NCI-H748 (cell line): ENCODE data around the gene MCRIP1.

ENCODE experiments used
- DNase-seq: peaks from one replicate; lab custom pipeline; 2025; ENCODE audit not compliant: unreplicated experiment; lab: John Stamatoyannopoulos, UW

Gene MCRIP1

DNA sequence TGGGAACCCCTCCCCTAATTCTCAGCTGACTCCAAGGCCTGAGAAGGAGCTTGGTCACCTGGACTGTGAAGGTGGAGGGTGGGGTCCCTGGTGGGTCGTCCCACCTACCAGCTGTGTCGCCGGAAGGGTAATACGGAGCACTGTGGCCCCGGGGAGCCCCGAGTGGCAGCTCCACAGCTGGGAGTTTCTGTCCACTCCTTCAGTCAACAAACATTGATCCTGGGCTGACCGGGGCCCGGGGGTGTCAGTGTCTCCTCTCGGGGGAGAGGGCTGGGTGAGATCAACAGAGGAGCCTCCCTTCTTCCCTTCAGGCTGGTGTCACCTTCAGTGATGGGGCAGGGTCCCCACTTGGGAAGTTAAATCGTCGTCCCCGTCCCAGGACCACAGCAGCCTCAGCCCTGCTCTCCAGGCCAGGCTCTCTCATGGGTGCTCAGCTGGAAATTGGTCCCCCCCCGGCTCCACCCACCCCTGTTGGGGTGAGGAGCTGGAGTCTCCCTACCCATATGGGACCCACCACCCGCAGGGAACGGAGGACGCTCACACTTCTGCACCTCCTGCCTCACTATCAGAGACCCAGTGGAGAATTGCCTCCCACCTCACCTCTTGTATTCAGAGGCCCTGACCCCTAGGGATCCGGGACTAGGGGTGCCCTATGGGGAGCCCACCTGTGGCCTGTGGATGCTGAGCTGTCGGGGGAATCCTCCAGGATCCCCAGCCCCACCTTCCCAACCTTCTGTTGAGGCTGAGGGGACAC lies 27.2 kb downstream of the MCRIP1 start:
- no peak for DNase-seq

DNA sequence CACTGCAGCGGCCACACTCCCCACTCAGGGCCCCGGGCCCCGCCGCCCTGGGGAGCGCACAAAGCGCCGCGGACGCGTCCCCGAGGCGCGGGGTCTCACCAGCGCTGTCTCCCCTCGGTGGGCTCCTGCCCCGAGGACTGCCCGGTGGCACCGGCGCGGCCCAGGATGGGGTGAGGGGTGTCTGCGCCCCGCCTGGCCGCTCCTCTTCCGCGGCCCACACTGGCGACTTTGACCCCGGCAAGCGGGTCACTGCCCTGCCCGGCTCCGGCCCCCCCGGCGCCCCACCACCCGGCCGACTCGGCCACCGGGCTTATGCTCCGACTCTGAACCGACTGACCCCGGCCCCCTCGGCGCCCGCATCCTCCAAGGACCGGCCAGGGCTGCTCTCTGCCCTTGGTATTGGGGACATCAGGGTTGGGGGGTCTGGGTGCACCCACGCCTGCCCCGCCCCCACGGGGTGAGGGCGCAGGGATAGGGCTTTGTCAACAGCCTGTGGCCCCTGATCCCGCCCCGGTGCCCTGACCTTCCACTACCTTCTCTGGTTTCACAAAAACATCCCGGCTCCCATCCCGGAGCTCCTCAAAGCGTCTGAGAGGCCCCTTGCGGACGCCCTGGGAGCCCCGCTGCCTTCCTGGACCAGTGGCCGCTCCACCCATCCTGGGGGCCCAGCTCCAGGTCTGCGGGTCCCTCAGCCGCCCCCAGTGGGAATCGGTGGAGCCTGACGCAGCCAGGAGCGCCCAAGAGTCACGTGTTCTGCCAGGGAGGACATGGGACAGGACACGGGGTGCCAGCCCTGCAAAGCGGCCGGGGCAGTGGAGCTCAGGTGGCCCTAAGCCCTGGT lies 28.3 kb downstream of the MCRIP1 start:
- DNase-seq = no peak

DNA sequence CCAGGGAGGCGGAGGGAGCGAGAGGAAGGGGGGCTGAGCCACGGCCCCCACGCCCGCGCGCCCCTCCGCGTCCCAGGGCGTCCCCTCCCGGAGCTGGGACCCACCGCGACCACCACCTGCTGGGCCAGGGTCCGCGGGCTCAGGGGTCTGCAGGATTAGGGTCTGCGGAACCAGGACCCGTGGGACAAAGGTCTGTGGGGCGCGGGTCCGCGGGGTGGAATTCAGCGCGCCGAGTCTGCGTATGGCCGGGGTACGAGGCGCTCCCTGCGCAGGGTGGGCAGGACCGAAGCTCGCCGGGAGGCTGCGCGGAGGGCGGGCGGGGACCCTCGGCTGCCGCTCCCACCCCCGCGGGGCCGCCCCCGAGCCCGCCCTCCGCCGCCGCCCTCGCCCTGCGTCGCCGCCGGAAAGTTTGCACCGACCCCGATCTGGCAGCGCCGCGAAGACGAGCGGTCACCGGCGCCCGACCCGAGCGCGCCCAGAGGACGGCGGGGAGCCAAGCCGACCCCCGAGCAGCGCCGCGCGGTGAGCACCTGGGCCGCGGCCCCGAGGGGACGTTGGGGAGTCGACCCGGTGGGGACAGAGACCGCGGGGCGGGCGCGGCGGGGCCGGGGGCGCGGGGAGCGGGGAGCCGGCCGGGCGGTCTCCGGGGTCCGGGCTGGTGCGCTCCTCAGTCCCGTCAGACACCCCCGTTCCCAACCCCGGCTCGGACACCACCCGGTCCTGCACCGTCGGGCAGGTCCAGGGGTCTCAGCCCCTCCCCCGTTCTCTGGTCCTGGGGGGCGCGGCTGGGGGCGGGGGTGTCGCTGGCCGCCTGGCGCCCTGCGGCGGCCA lies 29.1 kb downstream of the MCRIP1 start, which contains the start of gene GCGR:
TSS of gene GCGR (plus strand) at position 423 of the 831 bp plus-strand sequence. CDS start 4,869 bp downstream, outside the sequence.
- DNase-seq = no peak

DNA sequence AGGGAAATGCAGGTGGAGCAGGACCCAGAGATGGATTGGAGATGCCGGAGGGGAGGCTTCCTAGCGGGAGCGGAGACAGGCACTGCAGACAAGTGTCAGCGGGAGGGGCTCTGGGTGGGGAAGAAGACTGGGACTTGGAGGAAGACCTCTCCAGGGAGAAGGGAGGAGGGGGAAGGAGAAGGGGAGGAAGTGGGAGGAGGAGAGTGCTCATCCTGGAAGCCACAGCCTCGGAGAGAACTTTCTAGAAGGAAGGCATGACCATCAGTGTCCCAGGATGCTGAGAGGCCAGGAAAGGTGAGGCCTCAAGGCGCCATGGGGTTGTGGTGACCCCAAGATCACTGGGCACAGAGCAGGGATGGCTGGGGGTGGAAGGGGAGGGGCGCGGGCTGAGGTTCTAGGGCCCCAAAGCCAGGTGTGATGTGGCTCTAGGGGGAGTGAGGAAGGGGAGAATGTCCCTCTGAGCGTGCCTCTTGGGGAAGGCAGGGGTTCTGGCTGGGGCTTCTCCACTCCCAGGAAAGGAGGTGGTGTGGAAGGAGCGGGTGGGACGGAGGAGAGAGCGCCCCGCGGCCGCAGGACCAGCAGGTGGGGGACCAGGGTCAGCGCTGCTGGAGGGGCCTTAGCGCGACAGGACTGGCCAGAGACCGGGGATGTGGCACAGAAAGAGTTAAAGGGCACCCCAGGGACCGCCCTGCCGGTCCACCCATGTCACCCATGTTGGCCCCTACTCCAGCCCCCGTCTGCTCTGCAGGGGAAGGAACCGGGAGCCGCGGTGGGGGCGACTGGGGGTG lies 30.0 kb downstream of the MCRIP1 start:
- no peak for DNase-seq

DNA sequence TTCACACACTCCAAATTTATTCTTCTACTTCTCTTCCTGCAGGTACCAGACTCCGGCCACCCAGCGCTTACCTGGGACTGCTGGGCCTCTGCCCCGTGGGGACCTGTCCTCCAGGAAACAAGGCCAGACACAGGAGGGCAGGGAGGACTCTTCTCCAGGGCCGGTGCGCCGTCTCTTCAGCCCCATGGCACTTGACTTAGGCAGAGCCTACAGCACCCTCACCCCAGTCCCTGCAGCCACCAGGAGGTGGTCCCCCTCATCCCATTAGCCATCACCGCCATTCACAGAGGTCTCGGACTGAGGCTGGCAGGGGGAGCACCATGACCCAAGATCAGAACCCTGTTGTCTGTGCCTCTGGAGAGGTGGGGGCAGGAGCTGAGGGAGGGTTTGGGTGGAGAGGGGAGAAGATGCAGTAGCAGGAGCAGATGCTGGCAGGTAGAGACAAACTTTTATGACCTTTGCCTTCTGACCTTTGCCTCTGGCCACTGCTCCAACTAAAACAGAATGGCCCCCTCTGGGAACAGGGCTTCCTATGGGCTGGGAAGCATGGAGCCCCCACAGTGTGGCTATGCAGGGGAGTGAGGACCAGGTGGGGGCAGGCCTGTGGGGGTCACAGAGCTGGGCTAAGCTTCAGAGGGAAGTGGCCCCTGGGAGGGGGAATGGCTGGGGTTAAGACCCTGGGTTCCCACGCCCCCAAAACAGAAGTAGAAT lies 30.9 kb downstream of the MCRIP1 start:
- DNase-seq = no peak

DNA sequence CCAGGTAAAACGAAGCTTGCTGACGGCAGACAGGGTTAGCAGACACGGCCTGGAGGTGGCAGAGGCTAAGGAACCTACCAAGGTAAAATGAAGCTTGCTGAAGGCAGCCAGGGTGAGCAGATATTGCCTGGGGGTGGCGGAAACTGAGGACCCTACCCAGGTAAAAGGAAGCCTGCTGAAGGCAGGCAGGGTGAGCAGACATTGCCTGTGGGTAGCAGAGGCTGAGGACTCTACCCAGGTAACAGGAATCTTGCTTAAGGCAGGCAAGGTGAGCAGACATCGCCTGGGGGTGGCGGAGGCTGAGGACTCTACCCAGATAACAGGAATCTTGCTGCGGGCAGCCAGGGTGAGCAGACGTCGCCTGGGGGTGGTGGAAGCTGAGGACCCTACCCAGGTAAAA lies 31.8 kb downstream of the MCRIP1 start:
- DNase-seq = no peak

- DNase-seq = no peak
Measured at GRCh38 chr17:81794509-81794908, 38.6 kb downstream of the MCRIP1 start.

- no peak for DNase-seq
Measured at GRCh38 chr17:81794074-81794476, 39.0 kb downstream of the MCRIP1 start.

DNA sequence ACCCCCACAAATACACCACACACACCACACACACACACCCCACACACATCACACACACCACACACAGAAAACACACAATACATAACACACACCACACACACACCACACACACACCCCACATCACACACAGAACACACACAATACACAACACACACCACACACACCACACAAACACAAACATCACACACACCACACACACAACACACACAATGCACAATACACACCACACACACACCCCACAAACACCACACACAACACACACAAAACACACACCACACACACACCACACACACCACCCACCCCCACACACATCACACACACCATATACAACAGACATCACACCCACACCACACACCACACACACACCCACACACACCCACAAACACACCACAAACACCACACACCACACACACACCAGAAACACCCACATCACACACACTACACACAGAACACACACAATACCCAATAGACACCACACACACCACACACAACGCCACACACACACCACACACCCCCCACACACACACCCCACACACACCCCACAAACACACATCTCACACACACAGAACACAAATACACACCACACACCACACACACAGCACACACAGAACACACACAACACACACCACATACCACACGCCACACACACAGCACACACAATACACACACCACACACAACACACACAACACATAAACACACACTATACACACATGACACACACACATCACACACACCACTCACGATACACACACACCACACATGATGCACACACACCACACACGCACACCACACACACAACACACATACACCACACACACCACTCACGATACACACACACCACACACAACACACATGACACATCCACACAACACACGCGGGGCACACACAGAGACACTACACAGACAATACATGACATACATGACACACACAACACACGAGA lies 40.1 kb downstream of the MCRIP1 start:
- no peak for DNase-seq
